Left forelimb (tissue), 1 donor: ENCODE results near the gene ACTN4.

Experiments
- DNase-seq: peaks from one replicate; pipeline ENCODE4 v3.0.0-alpha.2; 2018; ENCODE audit warnings: low spot score

The ACTN4 gene

DNA sequence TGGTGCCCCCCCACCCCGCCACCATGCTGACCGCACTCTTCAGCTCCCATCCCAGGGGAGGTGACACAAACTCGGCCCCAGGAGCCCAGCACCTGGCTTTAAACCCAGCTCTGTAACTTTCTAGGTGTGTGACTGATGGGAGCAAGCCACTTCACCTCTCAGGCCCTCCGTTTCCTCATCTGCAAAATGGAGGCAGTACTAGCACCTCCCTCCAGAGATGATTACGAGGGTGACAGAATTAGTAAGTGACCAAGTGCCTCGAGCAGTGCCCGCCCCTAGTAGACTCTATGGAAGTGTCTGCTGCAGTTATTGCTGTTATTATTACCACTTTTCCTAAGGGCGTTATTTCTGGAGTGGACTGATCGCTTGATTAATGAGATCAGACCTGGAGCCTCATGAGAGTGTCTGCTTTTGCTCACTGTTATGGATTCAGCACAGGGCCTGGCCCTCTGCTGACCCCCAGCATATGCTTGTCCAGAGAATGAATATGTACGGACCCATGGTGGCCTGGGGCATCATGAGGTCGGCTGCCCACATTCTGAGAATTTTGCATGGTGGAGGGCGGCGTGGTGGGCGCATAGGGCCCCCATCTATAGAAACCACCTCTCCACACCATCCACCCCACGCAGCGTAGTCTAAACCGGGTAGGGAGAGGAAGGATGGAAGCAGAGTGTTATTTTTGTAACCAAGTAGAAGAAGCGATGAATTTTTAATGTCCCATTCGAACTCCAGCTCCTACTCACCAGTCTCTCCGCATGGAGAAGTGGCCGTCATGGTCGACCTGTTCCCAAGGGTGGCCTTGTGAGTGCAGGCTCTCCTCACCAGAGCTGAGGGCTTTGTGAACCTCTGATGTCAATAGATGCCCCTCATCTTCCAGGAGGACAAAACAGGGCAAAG, 48.6 kb downstream of the ACTN4 start:
- no peak for DNase-seq

DNA sequence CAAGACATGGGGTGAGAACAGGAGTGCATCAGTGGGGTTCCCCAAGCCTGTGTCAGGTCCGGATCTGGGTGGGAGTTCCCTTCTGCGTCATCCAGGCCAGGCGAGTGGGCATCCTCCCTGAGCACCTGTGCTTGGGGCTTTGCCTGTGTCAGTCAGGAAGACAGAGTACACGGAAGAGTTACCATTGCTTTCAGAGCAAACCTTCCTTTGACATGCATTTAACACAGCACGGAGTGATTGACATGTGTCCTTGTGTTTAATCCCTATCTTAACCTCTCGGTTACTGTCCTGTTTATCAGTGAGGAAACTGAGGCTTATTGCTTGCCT, 49.2 kb downstream of the ACTN4 start:
- DNase-seq = no peak

DNA sequence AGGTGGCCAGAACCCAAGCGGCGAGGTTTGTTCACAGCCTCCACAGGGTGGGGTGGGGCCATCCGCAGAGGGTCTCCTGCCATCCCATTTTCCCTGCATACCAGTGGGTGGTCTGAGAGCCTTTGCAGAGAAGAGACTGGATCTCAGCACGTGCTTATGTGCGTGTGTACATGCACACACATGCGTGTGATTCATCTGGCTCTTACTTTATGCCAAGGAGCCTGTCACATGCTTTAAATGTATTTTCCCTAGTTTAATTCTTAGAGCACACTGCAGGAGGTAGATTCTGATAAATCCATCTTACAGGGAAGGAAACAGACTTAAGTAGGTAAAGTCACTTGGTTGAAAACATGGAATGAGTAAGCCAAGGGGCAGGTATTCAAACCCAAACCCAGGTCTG, 49.7 kb downstream of the ACTN4 start:
- DNase-seq = no peak

DNA sequence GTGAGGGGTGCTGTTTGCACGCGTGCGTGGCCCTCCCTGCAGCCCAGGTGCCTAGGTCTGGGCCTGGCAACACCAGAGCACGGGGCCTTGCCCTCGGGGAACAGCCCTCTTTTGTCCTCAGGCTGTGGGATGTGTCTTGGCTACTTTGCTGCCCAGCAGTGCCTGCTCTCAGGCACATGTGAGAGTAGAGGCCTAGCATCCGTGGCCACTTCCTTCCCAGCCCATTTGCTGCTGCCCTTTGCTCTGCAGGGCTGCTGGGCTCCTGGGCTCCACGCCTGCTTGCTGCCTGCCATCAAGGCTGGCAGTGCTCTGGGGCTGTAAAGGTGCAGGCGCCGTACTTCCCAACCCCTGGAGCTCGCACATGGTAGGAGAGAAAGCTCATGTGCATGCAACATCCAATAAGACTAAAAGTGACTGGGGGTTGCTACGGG, 50.2 kb downstream of the ACTN4 start:
- DNase-seq = no peak

DNA sequence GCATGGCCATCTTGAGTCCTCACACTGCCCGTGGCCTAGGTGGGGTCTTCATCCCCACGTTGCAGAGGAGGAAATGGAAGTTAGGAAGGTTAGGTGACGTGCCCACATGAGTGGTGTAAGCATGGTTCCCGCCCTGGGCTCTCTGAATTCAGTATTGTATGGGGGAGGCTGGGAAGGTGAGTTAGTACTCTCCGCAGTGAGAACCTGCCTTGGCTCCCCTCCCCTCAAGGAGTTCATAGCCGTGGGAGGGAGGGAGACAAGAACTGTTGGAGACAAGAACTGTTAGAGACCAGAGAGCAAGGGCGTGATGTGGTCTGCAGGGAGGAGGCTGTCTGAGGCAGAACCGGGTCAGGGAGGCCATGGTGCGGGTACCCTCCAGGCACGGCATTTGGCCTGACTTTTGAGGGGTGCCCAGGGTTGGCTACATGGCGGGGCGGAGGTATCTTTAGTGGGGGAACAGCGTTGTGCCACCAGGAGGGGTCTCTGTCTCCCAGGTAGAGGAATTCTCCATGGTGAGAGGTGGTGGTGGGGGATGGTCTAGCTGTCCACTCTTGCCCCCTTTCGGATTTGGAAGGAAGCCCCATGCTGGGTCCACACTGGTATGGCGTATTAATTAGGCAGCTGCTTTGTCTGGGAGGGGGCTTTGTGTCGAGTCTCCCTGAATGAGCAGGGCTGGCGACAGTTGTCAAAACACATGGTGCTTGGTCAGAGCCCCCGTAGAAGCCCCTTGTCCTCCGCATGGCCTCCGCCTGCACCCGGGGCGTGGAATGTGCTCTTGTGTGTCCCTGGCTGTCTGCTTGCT, 51.0 kb downstream of the ACTN4 start:
- no peak for DNase-seq

DNA sequence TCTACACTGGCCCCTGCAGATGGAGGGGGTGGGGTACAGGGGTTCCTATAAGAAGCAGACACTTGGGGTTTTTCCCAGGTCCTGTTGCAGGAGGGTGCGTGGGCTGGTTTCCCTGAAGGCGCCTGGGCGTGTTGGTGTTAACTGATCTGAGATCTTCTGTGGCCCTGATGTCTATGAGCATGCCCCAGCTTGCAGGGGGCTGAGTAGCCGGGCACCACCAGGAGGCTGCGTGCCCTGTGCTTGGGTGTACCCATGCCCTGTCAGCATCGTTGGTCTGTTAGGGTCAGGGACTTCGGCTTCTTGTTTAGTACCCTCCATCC, 51.5 kb downstream of the ACTN4 start:
- DNase-seq = no peak

DNA sequence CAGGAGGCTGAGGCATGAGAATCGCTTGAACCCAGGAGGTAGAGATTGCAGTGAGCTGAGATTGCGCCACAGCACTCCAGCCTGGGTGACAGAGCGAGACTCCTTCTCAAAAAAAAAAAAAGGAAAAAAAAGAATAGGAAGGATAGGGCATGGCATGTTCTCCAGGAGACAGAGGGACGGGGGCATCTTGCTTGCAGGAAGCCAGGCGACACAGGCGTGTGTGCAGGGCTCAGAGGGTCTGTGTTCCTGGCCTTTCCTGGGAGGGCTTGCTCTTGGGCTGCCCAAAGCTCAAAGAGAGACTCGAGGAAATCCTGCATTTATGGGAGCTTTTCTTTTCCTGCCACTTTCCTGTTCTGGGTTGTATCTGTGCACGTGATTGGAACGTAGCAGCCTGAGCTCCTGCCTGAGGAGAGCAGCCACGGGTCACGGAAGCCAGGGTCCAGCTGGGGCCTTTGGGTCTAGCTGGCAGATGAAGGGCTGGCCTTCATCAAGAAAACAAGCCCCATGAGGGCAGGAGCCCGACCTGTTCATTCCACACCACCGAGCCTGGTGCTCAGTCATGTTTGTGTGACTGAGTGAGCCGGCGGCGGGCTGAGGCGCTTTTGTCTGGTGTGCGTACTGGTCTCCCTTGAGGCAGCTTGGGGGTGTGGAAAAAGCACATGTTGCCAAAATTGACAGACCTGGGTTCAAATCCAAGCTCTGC, 52.3 kb downstream of the ACTN4 start:
- DNase-seq = no peak

DNA sequence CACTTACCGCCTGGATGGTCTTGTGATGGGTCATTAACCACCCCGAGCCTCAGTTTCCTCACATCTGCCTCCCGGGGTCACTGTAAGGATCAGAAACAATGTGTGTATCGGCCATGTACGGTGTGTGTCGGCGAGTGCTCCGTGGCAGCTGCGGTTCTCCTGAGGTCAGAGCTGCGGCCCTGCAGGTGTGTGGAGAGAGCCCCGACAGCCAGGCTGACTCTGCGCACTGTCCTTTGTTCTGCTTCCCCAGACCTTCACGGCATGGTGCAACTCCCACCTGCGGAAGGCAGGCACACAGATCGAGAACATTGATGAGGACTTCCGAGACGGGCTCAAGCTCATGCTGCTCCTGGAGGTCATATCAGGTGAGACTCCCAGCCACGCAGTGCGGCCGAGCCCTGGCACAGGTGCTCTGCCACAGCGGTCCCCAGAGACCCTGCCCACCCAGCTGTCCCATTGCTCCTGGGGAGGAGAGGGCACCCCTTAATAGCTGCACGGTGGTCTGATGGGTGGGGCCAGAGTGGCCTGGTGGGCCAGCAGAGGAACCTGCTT, 53.0 kb downstream of the ACTN4 start:
- no peak for DNase-seq

DNA sequence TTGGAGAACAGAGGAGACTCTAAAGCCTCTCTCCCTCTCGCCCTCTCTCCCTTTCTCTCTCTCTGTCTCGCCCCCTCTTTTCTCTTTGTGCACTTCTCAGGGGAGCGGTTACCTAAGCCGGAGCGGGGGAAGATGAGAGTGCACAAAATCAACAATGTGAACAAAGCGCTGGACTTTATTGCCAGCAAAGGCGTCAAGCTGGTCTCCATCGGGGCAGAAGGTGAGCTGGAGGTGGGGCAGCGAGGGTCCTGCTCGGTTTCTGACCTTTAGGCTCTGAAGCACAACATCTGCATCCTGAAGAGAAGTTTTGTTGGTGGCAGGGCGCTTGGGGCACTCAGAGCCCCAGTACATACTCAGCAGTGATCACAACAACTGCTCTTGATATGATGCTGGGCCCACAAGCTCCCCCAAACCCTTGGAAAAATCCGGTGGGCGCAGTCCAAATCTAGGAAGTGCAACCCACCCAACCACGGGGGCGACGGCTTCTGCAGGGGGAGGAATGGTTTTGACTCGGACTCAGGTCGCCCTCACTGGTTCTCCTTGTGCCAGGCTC, 53.5 kb downstream of the ACTN4 start:
- DNase-seq = no peak

DNA sequence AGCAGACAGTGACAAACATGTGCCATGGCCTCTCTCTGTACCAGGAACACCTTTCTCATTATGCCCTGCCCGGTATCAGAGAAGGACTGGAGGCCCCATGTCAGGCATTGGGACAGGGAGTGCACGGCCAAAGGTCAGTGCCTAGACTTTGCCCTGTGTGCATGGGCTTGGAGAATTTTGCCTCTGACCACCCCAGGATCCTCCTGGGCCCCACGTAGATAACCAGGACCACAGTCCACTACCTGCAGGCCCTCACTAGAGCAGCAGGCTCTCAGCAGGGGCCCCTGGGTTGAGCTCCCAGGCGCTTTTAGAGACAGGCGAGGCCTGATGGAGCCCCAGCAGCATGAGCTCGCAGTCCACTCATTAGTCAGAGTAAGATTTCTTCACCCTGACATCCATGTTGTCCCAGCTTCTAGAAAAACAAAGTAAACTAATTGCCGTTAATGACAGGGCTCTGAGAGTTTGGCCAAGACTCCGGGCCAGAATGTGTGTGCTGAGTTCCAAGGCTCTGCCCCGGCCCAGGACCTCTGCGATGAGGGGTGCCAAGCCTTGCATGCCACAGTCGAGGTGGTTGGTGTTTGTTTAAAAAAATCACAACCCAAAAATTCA, 54.1 kb downstream of the ACTN4 start:
- no peak for DNase-seq

DNA sequence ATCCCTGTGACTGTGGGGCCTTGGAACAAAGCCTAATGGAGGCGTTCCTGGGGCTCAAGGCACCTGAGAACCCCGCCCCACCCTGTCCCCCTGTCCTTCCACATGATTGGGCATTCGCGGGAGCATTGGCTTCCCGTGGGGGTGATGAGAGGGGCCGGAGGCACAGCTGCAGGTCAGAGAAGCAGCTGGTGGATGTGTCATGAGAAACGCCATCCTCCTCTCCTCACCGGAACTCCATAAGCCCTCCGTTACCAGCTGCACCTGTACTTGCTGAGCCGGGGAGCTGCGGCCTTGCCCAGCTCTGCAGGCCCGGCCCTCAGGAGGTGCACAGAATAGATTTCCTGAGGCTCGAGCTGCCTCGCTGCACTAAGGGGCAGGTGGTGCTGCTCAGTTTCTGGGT, 54.8 kb downstream of the ACTN4 start:
- DNase-seq = no peak

DNA sequence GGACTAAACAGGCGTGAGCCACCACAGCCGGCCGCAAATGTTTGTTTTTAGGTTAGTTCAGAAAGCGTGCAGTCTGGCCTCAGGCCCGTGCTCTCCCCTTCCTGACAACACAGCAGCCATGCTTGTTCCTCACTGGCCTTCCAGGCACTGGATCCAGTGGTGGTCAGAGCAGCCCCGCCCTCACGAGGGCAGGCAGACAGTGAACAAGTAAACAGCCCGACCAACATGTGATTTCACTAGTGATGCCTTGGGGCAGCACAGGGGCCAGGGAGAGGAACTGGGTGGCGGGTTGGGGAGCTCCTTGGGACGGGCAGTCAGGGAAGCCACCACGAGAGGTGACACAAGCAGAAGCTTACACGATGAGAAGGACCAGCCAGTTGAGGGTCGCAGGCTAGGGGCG, 56.1 kb downstream of the ACTN4 start:
- no peak for DNase-seq

DNA sequence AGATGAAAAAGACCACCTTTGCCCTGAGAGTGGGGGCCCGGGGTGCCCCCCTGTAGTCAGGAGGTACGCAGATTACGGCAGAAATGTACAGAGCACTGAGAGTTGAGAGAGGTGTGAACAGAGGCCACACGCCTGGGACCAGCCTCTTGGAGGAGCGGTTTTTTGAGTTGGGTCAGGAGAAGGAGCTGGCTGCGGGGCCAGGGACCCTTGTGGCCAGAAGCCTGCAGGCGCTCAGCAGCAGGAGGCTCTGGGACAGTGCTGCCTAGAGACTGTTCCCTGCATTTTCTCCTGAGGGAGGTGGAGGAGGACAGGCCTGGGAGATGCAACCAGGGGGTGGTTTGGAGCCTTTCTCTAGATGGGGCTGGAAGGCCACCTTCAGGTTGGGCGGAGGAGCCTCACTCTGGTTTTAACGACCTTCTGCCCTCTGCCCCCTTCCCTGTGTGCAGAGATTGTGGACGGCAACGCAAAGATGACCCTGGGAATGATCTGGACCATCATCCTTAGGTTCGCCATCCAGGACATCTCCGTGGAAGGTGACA, 57.1 kb downstream of the ACTN4 start:
- DNase-seq = no peak

DNA sequence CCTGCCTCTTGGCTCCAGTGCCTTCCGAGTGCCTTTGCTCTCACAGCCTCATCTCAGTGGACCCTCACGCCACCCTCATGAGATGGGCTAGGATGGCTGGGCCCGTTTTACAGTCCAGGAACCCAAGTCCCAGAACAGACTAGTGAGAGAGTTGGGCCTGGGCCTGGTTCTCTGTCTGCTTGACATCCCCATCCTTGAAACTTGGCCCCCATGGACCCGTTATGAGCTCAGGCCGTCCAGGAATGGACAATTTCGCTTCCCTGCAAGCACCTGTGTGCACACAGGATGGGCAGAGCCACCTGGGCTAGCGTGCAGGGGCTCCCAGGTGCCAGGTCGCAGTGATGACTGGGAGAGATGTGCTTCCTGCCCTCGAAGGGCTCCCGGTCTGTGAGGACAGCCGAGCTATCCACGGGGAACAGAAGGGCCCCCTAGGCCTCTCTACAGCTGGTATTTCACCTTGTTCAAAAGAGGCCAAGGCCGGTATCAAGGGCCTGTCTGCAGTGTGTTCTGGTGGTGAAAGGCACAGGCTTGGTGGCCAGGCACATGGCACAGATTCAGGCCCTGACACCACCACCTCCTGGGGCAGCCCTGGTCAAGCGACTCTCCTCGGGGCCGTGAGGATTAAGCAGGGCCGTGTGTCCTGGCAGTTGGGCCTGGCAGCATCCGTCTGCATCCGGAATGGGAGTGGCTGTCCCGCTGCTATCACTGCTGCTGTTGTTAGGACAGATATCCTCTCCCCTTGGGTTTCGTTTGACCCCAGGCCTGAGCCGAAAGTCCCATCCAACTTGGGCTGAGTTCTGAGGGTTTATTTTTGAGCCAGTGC, 58.0 kb downstream of the ACTN4 start:
- no peak for DNase-seq

DNA sequence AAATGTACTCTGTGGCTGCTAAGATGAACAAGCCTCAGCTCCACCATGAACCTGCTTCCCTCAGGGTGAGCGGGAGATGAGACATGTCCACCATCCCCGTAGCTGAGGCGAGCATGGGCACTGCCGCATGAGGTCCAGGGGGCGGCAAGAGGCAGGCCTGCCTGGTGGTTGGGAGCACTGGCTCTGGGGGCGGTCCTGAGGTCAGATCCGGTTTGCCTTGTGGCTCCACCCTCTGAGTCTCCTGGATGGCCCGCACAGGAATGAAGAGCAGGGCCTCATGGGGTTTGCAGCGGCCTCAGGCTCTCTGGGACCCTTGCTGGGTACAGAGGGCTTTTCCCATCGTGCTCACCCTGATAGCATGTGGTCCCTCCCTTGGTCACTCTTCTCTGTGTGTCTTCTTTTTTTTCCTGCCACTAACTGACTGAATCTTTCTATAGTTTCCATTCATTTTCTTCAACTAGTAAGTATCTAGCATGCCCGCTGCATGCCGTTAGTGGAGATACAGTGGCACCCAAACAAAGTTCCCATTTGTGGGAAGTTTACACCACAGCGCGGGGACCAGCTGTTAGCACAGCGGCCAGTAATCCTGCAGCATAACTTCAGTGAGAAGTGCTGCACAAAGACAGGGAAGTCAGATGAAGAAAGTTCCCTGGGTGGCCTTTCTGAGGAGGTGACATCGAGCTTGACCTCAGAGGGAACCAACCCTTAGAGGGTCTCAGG, 59.5 kb downstream of the ACTN4 start:
- no peak for DNase-seq

DNA sequence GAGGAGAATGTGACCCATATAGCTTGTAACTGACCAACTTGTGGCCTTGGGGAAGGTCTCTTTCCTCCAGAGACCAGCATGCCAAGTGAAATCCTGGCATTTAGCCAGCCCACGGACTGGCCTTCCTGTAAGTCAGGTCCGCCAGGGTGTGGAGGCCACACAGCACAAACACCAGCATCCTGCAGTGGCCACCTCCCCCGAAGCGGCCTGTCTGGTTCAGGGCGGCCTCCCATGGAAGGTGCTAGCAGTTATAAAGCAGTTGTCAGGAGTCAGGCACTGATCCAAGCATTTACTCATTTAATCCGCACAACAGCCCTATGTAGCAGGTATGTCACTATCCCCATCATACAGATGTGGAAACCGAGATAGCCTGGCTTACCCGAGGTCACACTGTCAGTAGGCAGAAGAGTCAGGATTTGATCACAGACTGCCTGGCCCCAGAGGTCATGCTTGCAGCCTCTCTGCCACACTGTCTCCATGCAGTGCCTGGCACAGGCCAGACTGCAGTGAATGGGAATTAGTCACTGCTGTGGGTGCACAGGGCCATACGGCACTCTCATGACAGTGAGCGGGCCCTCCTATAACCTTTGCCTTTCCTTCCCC, 60.2 kb downstream of the ACTN4 start:
- no peak for DNase-seq

DNA sequence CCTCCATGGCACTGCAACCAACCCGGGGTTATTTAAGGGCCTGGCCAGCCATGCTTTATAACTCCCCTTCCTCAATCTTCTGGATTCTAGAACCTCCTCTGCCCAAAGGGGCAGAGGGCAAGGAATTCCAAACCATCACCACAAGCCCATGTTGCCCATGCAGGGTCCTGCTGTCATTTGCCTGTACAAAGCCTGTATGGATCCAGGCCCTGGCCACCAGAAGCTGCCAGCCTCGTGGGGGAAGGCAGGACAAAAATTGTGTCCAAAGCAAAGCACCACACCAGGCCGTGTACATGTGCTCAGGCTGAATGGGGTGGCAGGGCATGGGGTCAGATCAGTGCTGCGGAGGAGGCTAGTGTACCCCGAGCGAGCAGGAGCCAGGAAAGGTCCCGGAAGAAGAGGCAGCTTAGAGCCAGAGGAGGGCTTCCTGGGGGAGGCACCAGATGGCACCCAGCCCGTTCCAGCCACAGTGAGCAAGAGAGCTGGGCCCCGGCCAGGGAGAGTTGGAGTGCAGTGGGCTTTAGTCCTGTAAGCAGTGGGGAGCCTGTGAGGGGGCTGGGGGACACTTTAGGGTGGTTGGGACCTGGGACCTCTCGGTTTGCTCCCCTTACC, 61.1 kb downstream of the ACTN4 start:
- DNase-seq = no peak

DNA sequence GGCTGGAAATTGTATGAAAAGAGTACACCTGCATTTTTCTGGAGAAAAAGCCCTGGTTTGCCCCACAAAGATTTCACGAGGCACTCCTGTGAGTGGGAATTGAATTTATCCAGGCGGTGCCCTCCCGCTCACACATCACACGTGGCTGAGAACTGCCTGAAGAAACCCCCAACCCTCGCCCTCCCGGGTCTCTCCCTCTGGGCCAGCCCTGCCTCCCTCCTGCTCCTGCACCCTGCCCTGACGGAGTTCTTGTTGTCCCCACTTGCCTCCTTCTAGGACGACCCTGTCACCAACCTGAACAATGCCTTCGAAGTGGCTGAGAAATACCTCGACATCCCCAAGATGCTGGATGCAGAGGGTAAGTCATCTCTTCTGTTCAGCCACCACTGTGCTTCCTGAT, 61.7 kb downstream of the ACTN4 start:
- DNase-seq = no peak
